NCI-H1105 (cell line): Measurements from ENCODE around the gene VSNL1.
A peak's percentile ranks its signal among the peaks of the same experiment; 100 is the strongest.

Source experiments
- DNase-seq: peaks from one replicate; lab custom pipeline; 2025; lab: John Stamatoyannopoulos, UW

Gene VSNL1

GRCh38 chr2:17646081-17646554 is 105.6 kb downstream of the VSNL1 start:
- peak; percentile 20 for DNase-seq

GRCh38 chr2:17646838-17647701 is 106.6 kb downstream of the VSNL1 start:
- DNase-seq, result peak; percentile 72

- no peak for DNase-seq
These were observed 108.1 kb downstream of the VSNL1 start for GRCh38 chr2:17648581-17648980.

GRCh38 chr2:17649026-17649425 is 108.5 kb downstream of the VSNL1 start:
- no peak for DNase-seq

GRCh38 chr2:17652681-17653394 is 112.3 kb downstream of the VSNL1 start:
- DNase-seq, result no peak

- no peak for DNase-seq
These were observed 117.3 kb downstream of the VSNL1 start for GRCh38 chr2:17657759-17658158.

GRCh38 chr2:17658251-17658843 is 117.9 kb downstream of the VSNL1 start:
- no peak for DNase-seq

GRCh38 chr2:17660219-17660618 is 119.7 kb downstream of the VSNL1 start:
- no peak for DNase-seq

- DNase-seq, result no peak
These were observed 121.0 kb downstream of the VSNL1 start for GRCh38 chr2:17661460-17661859.

- no peak for DNase-seq
These were observed 122.2 kb downstream of the VSNL1 start for GRCh38 chr2:17662723-17663122.

GRCh38 chr2:17664534-17664933 is 124.0 kb downstream of the VSNL1 start:
- DNase-seq, result no peak

- no peak for DNase-seq
These were observed 127.4 kb downstream of the VSNL1 start for GRCh38 chr2:17667898-17668297.

- no peak for DNase-seq
These were observed 132.3 kb downstream of the VSNL1 start for GRCh38 chr2:17672583-17673317.

- DNase-seq, result no peak
These were observed 134.3 kb downstream of the VSNL1 start for GRCh38 chr2:17674817-17675216.

- no peak for DNase-seq
These were observed 139.6 kb downstream of the VSNL1 start for GRCh38 chr2:17680119-17680518.

GRCh38 chr2:17682098-17682857 is 141.8 kb downstream of the VSNL1 start:
- DNase-seq, result no peak

- no peak for DNase-seq
These were observed 143.5 kb downstream of the VSNL1 start for GRCh38 chr2:17683981-17684380.

- DNase-seq, result no peak
These were observed 148.1 kb downstream of the VSNL1 start for GRCh38 chr2:17688600-17688999.

GRCh38 chr2:17689010-17689409 is 148.5 kb downstream of the VSNL1 start:
- no peak for DNase-seq

- no peak for DNase-seq
These were observed 150.3 kb downstream of the VSNL1 start for GRCh38 chr2:17690776-17691175.
